Thyroid gland (tissue), 4 donors: ENCODE results near the gene ATP6V0E2.

Source experiments
- POLR2A ChIP-seq, 2 donors: fragments of 450-650 bp; IDR thresholded peaks; one replicate each; pipeline ENCODE4 v1.6.1; 2017; ENCODE audit warnings: antibody characterized with exemption in 2 of 2, mild to moderate bottlenecking in 2 of 2, moderate library complexity in 1 of 2
- TF ChIP-seq, protein P1 (sequence below), 6 experiments: fragments of 200-600 bp in 3 of 6; fragments of 450-650 bp in 3 of 6; sonication (generic) in 3 of 6; IDR thresholded peaks; one replicate each; pipeline ENCODE4 v1.5.1; 2016 to 2019; ENCODE audit warnings: antibody characterized with exemption in 6 of 6, mild to moderate bottlenecking in 2 of 6, inconsistent platforms in 1 of 6, moderate library complexity in 1 of 6

DNA sequence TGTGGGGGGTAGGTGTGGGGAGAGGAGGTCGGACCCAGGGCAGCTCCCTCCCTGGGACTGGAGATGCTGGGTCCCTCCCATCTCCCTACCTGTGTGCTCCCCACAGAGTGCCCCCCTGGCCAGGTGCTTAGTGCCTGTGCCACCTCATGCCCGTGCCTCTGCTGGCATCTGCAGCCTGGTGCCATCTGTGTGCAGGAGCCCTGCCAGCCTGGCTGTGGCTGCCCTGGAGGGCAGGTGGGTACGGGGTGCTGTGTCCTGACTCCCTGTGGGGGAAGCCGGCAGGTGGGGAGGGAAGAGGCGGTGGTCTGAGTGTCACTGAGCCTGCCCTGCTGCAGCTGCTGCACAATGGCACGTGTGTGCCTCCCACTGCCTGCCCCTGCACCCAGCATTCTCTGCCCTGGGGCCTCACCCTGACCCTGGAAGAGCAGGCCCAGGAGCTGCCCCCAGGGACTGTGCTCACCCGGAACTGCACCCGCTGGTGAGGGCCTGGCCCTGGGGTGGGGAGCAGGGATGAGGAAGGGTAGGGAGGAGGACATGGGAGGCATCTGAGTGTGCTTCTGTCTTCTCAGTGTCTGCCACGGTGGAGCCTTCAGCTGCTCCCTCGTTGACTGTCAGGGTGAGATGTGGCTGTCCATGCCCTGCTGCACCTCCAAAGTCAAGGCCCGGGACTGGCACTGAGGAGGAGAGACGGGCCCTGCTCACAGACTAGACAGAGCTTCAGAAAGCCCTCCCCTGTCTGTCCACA lies 47.3 kb upstream of the ATP6V0E2 start:
- TF ChIP-seq POLR2A (IDR thresholded peaks at IDR 0.05), result no peak
- TF ChIP-seq, protein P1, sequence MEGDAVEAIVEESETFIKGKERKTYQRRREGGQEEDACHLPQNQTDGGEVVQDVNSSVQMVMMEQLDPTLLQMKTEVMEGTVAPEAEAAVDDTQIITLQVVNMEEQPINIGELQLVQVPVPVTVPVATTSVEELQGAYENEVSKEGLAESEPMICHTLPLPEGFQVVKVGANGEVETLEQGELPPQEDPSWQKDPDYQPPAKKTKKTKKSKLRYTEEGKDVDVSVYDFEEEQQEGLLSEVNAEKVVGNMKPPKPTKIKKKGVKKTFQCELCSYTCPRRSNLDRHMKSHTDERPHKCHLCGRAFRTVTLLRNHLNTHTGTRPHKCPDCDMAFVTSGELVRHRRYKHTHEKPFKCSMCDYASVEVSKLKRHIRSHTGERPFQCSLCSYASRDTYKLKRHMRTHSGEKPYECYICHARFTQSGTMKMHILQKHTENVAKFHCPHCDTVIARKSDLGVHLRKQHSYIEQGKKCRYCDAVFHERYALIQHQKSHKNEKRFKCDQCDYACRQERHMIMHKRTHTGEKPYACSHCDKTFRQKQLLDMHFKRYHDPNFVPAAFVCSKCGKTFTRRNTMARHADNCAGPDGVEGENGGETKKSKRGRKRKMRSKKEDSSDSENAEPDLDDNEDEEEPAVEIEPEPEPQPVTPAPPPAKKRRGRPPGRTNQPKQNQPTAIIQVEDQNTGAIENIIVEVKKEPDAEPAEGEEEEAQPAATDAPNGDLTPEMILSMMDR (IDR thresholded peaks at IDR 0.05), result no peak
